GM12864 (cell line): ENCODE results near the gene DDA1.
"Not testable (repeated sequence)": the region's sequence is repeated elsewhere in the genome, so short reads cannot be mapped to it uniquely, and the experiment has no call there.

Experiments
- DNase-seq: peaks from one replicate; pipeline ENCODE4 v3.0.0-alpha.2; 2011; ENCODE audit warnings: low read depth
- H3K4me3 ChIP-seq: 2 replicates; pipeline ENCODE4 v1.5.1; 2011; ENCODE audit warnings: mild to moderate bottlenecking, low read depth, low read length, control low read depth
- CTCF ChIP-seq: IDR thresholded peaks from 2 replicates; pipeline ENCODE4 v1.5.1; 2011; ENCODE audit warnings: low read depth, mild to moderate bottlenecking, moderate library complexity, low read length, control low read depth, inconsistent platforms; ENCODE audit errors: missing control alignments

DDA1 gene

GRCh38 chr19:17289489-17289888, 19.9 kb upstream of the DDA1 start:
- peak; percentile 48 for DNase-seq

GRCh38 chr19:17292301-17293074, 16.9 kb upstream of the DDA1 start:
- DNase-seq, result peak; percentile 69
- H3K4me3 ChIP-seq, result peak overlapping the region; percentile 54
- TF ChIP-seq CTCF, result peak; percentile 79

More at GRCh38 chr19:17289489-17289888, 19.9 kb upstream of the DDA1 start:
- no peak overlapping the region for H3K4me3 ChIP-seq
- no peak for TF ChIP-seq CTCF

GRCh38 chr19:17293605-17294004, 15.8 kb upstream of the DDA1 start:
- no peak overlapping the region for H3K4me3 ChIP-seq
- DNase-seq, result no peak
- no peak for TF ChIP-seq CTCF

- no peak overlapping the region for H3K4me3 ChIP-seq
- peak; percentile 2 for TF ChIP-seq CTCF
- no peak for DNase-seq
These were observed 15.1 kb upstream of the DDA1 start for GRCh38 chr19:17294051-17294891.

- DNase-seq, H3K4me3 ChIP-seq: not testable (repeated sequence)
These were observed 13.8 kb upstream of the DDA1 start for GRCh38 chr19:17295551-17295950.

- TF ChIP-seq CTCF, result no peak
- no peak overlapping the region for H3K4me3 ChIP-seq
- no peak for DNase-seq
These were observed 13.1 kb upstream of the DDA1 start for GRCh38 chr19:17296273-17296672.

GRCh38 chr19:17296976-17297375, 12.4 kb upstream of the DDA1 start:
- DNase-seq, result no peak
- no peak for TF ChIP-seq CTCF
- H3K4me3 ChIP-seq, result no peak overlapping the region
